Prostate gland (tissue), 2 donors: ENCODE data around the gene QSOX1. TPM values are rescaled to one million over a fixed set of nuclear protein-coding genes. Genes with fewer than 3 reads are reported as not detected.

Experiments
- DNase-seq: peaks from one replicate; pipeline ENCODE4 v3.0.0-alpha.2; 2019; ENCODE audit warnings: low spot score
- H3K27ac ChIP-seq, 2 donors: fragments of 200-600 bp; sonication (generic); 2 replicates each; pipeline ENCODE4 v1.5.1; 2017 to 2019
- H3K27me3 ChIP-seq: fragments of 200-600 bp; sonication (generic); replicated peaks from 2 replicates; pipeline ENCODE4 v1.5.1; 2019; ENCODE audit not compliant: insufficient read depth
- H3K36me3 ChIP-seq, 2 donors: fragments of 200-600 bp; sonication (generic); 1 replicate in 1 of 2; 2 replicates in 1 of 2; pipeline versions ENCODE4 v1.5.1 to v1.8.1; 2017 to 2019
- H3K4me1 ChIP-seq: fragments of 200-600 bp; sonication (generic); replicated peaks from 2 replicates; pipeline ENCODE4 v1.5.1; 2019
- H3K4me3 ChIP-seq, 2 donors: fragments of 200-600 bp; sonication (generic); 2 replicates each; pipeline ENCODE4 v1.5.1; 2017 to 2019
- H3K9me3 ChIP-seq: fragments of 200-600 bp; sonication (generic); 2 replicates; pipeline ENCODE4 v1.5.1; 2017
- CTCF ChIP-seq, 4 experiments: fragments of 200-600 bp in 2 of 4; fragments of 450-650 bp in 2 of 4; sonication (generic) in 2 of 4; IDR thresholded peaks; 1 replicate in 3 of 4; 2 replicates in 1 of 4; pipeline ENCODE4 v1.5.1; 2016 to 2019; ENCODE audit warnings: antibody characterized with exemption in 4 of 4, mild to moderate bottlenecking in 2 of 4, moderate library complexity in 2 of 4
- POLR2A ChIP-seq: fragments of 450-650 bp; IDR thresholded peaks from one replicate; pipeline ENCODE4 v1.6.1; 2016; ENCODE audit warnings: antibody characterized with exemption, mild to moderate bottlenecking
- POLR2AphosphoS5 ChIP-seq: sonication (generic); formaldehyde crosslinking; IDR thresholded peaks from one replicate; pipeline ENCODE4 v1.6.1; 2017; ENCODE audit warnings: antibody characterized with exemption
- WGBS: methylation state at CpG from one replicate; pipeline ENCODE4 v1.1.5; 2018; 5-methylcytosine and 5-hydroxymethylcytosine counted together
- intact Hi-C: fragments of 100-400 bp; cut with DNase I; formaldehyde crosslinking; loops from one replicate; pipeline ENCODE4 v1.14.2; 2022
- total RNA-seq, 2 donors: library from RNA; depleted of rRNA; stranded (reverse); fragments of >200 nt; gene quantifications; one replicate each; pipeline ENCODE4 v1.1.0, GENCODE V29; 2016

The QSOX1 gene
- total RNA-seq, 2 donors from 2014 or later = 77.3 to 471 TPM

- DNase-seq = no peak
- Histone ChIP-seq H3K9me3 (no peaks in the 10 kb centered on the region), H3K4me1 (no peaks in the 10 kb centered on the region), H3K27ac (peak overlapping the region in 1 of 2 donors; percentile 31), H3K4me3 (no peak overlapping the region), H3K36me3 (no peaks in the 10 kb centered on the region), H3K27me3 (no peaks in the 10 kb centered on the region)
- TF ChIP-seq POLR2A (no peak), CTCF (IDR thresholded peaks at IDR 0.05) (no peak), POLR2AphosphoS5 (no peak)
- intact Hi-C loops = loop anchor here (5.0 kb wide), 1 partner anchor 58 kb away; no protein-coding TSS in a partner anchor
- WGBS = 66% methylated on average over 12 of the region's 12 CpGs
These were observed 11.1 kb downstream of the QSOX1 start for GRCh38 chr1:180165509-180166435.

GRCh38 chr1:180166436-180166800 is 11.7 kb downstream of the QSOX1 start:
- H3K27me3 ChIP-seq = no peaks in the 10 kb centered on the region
- H3K36me3 ChIP-seq = no peaks in the 10 kb centered on the region
- DNase-seq = no peak
- no peaks in the 10 kb centered on the region for H3K4me1 ChIP-seq
- TF ChIP-seq POLR2AphosphoS5 = no peak
- no peak for TF ChIP-seq POLR2A
- no peak for TF ChIP-seq CTCF (IDR thresholded peaks at IDR 0.05)
- intact Hi-C loops = loop anchor here (5.0 kb wide), 1 partner anchor 59 kb away; no protein-coding TSS in a partner anchor
- 83% methylated on average over 5 of the region's 5 CpGs for WGBS
- no peak overlapping the region for H3K4me3 ChIP-seq
- no peaks in the 10 kb centered on the region for H3K9me3 ChIP-seq
- H3K27ac ChIP-seq = peak overlapping the region in 1 of 2 donors; percentile 31

- intact Hi-C loops = loop anchor here (5.0 kb wide), 1 partner anchor 60 kb away; no protein-coding TSS in a partner anchor
- peak; percentile 37 for TF ChIP-seq POLR2AphosphoS5
- no peak for TF ChIP-seq POLR2A
- no peak for TF ChIP-seq CTCF (IDR thresholded peaks at IDR 0.05)
- no peak for DNase-seq
- H3K9me3 ChIP-seq = no peaks in the 10 kb centered on the region
- H3K27ac ChIP-seq = peak overlapping the region; percentile 31 to 46
- H3K4me1 ChIP-seq = no peaks in the 10 kb centered on the region
- H3K4me3 ChIP-seq = no peak overlapping the region
- WGBS = 48% methylated on average over 7 of the region's 8 CpGs
- no peaks in the 10 kb centered on the region for H3K36me3 ChIP-seq
- no peaks in the 10 kb centered on the region for H3K27me3 ChIP-seq
These were observed 12.5 kb downstream of the QSOX1 start for GRCh38 chr1:180167021-180167701.

GRCh38 chr1:180167721-180168467 is 13.2 kb downstream of the QSOX1 start:
- H3K4me3 ChIP-seq = no peak overlapping the region
- no peaks in the 10 kb centered on the region for H3K4me1 ChIP-seq
- H3K27ac ChIP-seq = peak overlapping the region; percentile 31 to 34
- peak; percentile 44 for DNase-seq
- H3K27me3 ChIP-seq = no peaks in the 10 kb centered on the region
- no peaks in the 10 kb centered on the region for H3K9me3 ChIP-seq
- TF ChIP-seq POLR2AphosphoS5 = peak; percentile 15
- TF ChIP-seq CTCF (IDR thresholded peaks at IDR 0.05) = no peak
- peak; percentile 42 for TF ChIP-seq POLR2A
- WGBS = 48% methylated on average over 12 of the region's 13 CpGs
- intact Hi-C loops = loop anchor here (5.0 kb wide), 1 partner anchor 61 kb away; no protein-coding TSS in a partner anchor
- no peaks in the 10 kb centered on the region for H3K36me3 ChIP-seq
